ENCODE data around the gene SEMA4G. TPM values are rescaled to one million over a fixed set of nuclear protein-coding genes. Genes with fewer than 3 reads are reported as not detected.
A peak's percentile ranks its signal among the peaks of the same experiment; 100 is the strongest.

The SEMA4G gene
- total RNA-seq, 2 experiments from 2014 or later = 1.1 to 1.6 TPM

DNA sequence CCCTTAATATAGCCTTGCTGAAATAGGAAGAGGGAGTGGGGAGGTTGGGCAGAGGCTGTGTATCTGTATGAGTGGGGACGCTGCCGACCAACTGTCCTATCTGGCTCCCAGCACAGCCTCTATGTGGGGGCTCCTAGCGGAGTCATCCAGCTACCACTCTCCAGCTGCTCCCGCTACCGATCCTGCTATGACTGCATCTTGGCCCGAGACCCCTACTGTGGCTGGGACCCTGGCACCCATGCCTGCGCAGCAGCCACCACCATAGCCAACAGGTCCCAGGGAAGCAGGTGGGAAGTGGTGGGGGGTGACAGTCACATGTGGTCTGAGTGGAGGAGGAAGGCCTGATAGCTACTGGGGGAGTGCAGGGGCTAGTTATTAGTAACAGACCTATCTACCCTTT is 11.4 kb downstream of the SEMA4G start:
- Mint-ChIP-seq H3K27me3 (no peaks in the 10 kb centered on the region), H3K27ac (no peak overlapping the region)

DNA sequence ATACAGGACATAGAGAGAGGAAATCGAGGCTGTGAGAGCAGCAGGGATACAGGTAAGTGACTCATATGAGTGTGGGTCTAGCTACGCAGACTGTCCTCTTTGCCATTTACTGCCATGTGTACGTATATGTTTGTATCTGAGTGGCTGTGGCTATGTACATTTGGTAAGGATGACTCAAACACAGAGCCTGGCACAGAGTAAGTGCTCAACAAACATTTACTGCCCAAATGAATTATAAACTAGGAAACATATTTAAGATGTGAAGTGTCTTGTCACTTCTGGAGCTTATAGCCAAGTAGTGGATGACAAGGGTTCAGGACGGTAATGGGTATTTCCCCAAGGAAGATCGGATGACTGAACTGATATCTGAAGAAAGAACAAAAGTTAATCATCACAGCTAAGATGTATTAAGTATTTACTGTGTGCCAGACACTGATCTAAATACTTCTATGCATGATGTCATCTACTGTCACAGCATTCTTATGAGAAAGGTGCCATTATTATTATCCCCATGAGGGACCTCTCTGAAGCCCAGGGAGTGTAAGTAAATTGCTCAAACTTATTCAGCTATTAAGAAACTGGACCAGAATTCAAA is 12.0 kb downstream of the SEMA4G start:
- H3K27ac ChIP-seq (ENCODE audit: low read depth in 1 of 2, low read length in 2 of 2) = no peak overlapping the region
- no peak overlapping the region for H3K4me3 Mint-ChIP-seq
- CTCF ChIA-PET = no interaction called here
- peaks cover 6% of the 10 kb centered on the region for H3K4me1 Mint-ChIP-seq (ENCODE audit: low read depth)
- peaks cover 5% of the 10 kb centered on the region for H3K4me1 ChIP-seq (ENCODE audit: insufficient read depth, low read length)
- H3K36me3 Mint-ChIP-seq (ENCODE audit: low read depth) = peaks cover 67% of the 10 kb centered on the region
- no peak overlapping the region for H3K27ac Mint-ChIP-seq
- intact Hi-C loops (cut with DNase I, micrococcal nuclease) = no loop called here
- H3K27me3 ChIP-seq (ENCODE audit: control insufficient read depth in 1 of 2, insufficient read depth in 2 of 2, low read length in 2 of 2) = no peaks in the 10 kb centered on the region
- no peak overlapping the region for H3K4me3 ChIP-seq (ENCODE audit: low read length)
- TF ChIP-seq, protein P1, sequence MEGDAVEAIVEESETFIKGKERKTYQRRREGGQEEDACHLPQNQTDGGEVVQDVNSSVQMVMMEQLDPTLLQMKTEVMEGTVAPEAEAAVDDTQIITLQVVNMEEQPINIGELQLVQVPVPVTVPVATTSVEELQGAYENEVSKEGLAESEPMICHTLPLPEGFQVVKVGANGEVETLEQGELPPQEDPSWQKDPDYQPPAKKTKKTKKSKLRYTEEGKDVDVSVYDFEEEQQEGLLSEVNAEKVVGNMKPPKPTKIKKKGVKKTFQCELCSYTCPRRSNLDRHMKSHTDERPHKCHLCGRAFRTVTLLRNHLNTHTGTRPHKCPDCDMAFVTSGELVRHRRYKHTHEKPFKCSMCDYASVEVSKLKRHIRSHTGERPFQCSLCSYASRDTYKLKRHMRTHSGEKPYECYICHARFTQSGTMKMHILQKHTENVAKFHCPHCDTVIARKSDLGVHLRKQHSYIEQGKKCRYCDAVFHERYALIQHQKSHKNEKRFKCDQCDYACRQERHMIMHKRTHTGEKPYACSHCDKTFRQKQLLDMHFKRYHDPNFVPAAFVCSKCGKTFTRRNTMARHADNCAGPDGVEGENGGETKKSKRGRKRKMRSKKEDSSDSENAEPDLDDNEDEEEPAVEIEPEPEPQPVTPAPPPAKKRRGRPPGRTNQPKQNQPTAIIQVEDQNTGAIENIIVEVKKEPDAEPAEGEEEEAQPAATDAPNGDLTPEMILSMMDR (IDR thresholded peaks at IDR 0.05) = no peak
- no peaks in the 10 kb centered on the region for H3K9me3 ChIP-seq (ENCODE audit: control insufficient read depth in 1 of 2, insufficient read depth in 1 of 2, low read length in 2 of 2)
- H3K27me3 Mint-ChIP-seq = no peaks in the 10 kb centered on the region
- POLR2A ChIA-PET = no interaction called here
- DNase-seq (peak in 1 of 14 experiments; percentile 0), ATAC-seq (ENCODE audit: poor library complexity) (no peak)
- peaks cover 39% of the 10 kb centered on the region for H3K36me3 ChIP-seq (ENCODE audit: insufficient read depth, low read length)
- no peaks in the 10 kb centered on the region for H3K9me3 Mint-ChIP-seq

More for the DNA sequence above, 11.4 kb downstream of the SEMA4G start:
- ChIA-PET POLR2A (no interaction called here), CTCF (no interaction called here)
- Histone ChIP-seq H3K4me3 (ENCODE audit: low read length) (no peak overlapping the region), H3K27me3 (ENCODE audit: control insufficient read depth in 1 of 2, insufficient read depth in 2 of 2, low read length in 2 of 2) (no peaks in the 10 kb centered on the region), H3K4me1 (ENCODE audit: insufficient read depth, low read length) (peaks cover under 1% of the 10 kb centered on the region), H3K36me3 (ENCODE audit: insufficient read depth, low read length) (peaks cover 38% of the 10 kb centered on the region), H3K9me3 (ENCODE audit: control insufficient read depth in 1 of 2, insufficient read depth in 1 of 2, low read length in 2 of 2) (no peaks in the 10 kb centered on the region), H3K27ac (ENCODE audit: low read depth in 1 of 2, low read length in 2 of 2) (no peak overlapping the region)
- intact Hi-C loops (cut with DNase I, micrococcal nuclease) = no loop called here
- ATAC-seq (ENCODE audit: poor library complexity) (no peak), DNase-seq (peak in 1 of 14 experiments; percentile 5)
- TF ChIP-seq, protein P1 (IDR thresholded peaks at IDR 0.05) = no peak
- Mint-ChIP-seq H3K4me1 (ENCODE audit: low read depth) (peaks cover 3% of the 10 kb centered on the region), H3K9me3 (no peaks in the 10 kb centered on the region), H3K36me3 (ENCODE audit: low read depth) (peaks cover 64% of the 10 kb centered on the region), H3K4me3 (no peak overlapping the region)

GRCh38 chr10:100982916-100983830 is 13.9 kb downstream of the SEMA4G start:
- ATAC-seq (ENCODE audit: poor library complexity) (no peak), DNase-seq (peak in 2 of 14 experiments; percentile 13 to 30)
- H3K36me3 ChIP-seq (ENCODE audit: insufficient read depth, low read length) = peaks cover 42% of the 10 kb centered on the region
- intact Hi-C loops (cut with DNase I, micrococcal nuclease) = no loop called here
- peaks cover 19% of the 10 kb centered on the region for H3K4me1 ChIP-seq (ENCODE audit: insufficient read depth, low read length)
- no peaks in the 10 kb centered on the region for H3K9me3 Mint-ChIP-seq
- ChIA-PET CTCF (no interaction called here), POLR2A (interaction anchor here (0.7 kb wide), 1 partner anchor 29 kb away, joined by 3 read pairs; no protein-coding TSS in a partner anchor)
- H3K36me3 Mint-ChIP-seq (ENCODE audit: low read depth) = peaks cover 72% of the 10 kb centered on the region
- no peak overlapping the region for H3K27ac Mint-ChIP-seq
- TF ChIP-seq, protein P1 (IDR thresholded peaks at IDR 0.05) = no peak
- H3K4me3 Mint-ChIP-seq = peak overlapping the region; percentile 63
- no peaks in the 10 kb centered on the region for H3K27me3 ChIP-seq (ENCODE audit: control insufficient read depth in 1 of 2, insufficient read depth in 2 of 2, low read length in 2 of 2)
- peaks cover 17% of the 10 kb centered on the region for H3K4me1 Mint-ChIP-seq (ENCODE audit: low read depth)
- no peak overlapping the region for H3K27ac ChIP-seq (ENCODE audit: low read depth in 1 of 2, low read length in 2 of 2)
- no peaks in the 10 kb centered on the region for H3K27me3 Mint-ChIP-seq
- no peaks in the 10 kb centered on the region for H3K9me3 ChIP-seq (ENCODE audit: control insufficient read depth in 1 of 2, insufficient read depth in 1 of 2, low read length in 2 of 2)
- H3K4me3 ChIP-seq (ENCODE audit: low read length) = no peak overlapping the region

All from CD4-positive, alpha-beta T cell (primary cell).